ENCODE results near the gene ADIPOR2. TPM values are rescaled to one million over a fixed set of nuclear protein-coding genes. Genes with fewer than 3 reads are reported as not detected.

Gene ADIPOR2
- total RNA-seq, 1 donor, result 18.3 TPM

DNA sequence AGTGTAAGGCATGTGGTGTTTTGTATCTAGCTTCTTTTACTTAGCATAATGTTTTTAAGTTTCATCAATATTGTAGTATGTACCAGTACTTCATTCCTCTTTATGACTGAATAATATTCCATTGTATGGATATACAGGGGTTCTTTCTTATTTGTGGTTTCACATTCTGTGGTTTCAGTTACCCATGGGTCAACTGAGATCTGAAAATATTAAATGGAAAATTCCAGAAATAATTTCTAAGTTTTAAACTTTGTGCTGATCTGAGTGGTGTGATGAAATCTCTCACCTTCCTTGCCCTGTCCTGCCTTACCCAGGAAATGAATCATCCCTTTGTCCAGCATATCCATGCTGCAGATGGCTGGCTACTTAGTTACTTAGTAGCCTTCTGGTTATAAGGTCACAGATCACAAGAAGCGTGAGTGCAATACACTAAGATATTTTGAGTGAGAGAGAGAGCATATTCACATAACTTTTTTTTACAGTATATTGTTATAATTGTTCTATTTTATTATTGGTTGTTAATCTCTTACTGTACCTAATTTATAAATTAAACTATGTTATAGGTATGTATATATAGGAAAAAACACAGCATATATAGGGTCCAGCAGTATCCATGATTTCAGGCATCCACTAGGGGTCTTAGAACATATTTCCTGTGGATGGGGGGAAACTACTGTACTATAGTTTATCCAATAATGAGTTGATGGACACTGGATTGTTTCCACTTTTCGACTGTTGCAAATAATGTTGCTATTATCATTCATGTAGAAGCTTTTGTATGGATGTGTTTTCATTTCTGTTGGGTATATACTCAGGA lies 69.9 kb downstream of the ADIPOR2 start:
- no peaks in the 10 kb centered on the region for H3K4me1 ChIP-seq (ENCODE audit: insufficient read depth, low read length)
- H3K9me3 ChIP-seq (ENCODE audit: low read depth, low read length), result no peaks in the 10 kb centered on the region
- H3K4me3 ChIP-seq (ENCODE audit: low read length), result no peak overlapping the region
- H3K27me3 ChIP-seq (ENCODE audit: insufficient read depth, low read length), result no peaks in the 10 kb centered on the region

DNA sequence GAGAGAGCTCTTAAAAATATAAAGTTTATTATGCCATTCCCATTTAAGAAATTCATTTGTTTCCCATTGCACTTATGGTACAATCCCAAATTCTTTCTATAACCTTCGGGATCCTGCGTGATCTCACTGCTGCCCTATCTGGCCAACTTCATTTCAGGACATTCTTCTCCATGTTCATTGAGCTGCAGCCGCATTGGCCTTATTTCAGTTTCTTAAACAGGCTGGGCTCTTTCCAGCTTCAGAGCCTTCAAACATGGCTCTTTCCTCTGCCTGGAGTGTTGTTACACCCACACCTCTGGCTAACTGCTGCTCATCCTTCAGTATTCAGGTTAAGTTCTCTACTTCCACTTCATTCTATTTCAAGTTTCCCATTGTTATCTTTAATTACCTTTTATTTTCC lies 71.0 kb downstream of the ADIPOR2 start:
- H3K4me1 ChIP-seq (ENCODE audit: insufficient read depth, low read length), result no peaks in the 10 kb centered on the region
- no peaks in the 10 kb centered on the region for H3K9me3 ChIP-seq (ENCODE audit: low read depth, low read length)
- no peak overlapping the region for H3K4me3 ChIP-seq (ENCODE audit: low read length)
- H3K27me3 ChIP-seq (ENCODE audit: insufficient read depth, low read length), result no peaks in the 10 kb centered on the region

- Histone ChIP-seq H3K4me3 (ENCODE audit: low read length) (no peak overlapping the region), H3K4me1 (ENCODE audit: insufficient read depth, low read length) (no peaks in the 10 kb centered on the region), H3K27me3 (ENCODE audit: insufficient read depth, low read length) (no peaks in the 10 kb centered on the region), H3K9me3 (ENCODE audit: low read depth, low read length) (no peaks in the 10 kb centered on the region)
Observed at GRCh38 chr12:1763153-1763552, 72.3 kb downstream of the ADIPOR2 start.

DNA sequence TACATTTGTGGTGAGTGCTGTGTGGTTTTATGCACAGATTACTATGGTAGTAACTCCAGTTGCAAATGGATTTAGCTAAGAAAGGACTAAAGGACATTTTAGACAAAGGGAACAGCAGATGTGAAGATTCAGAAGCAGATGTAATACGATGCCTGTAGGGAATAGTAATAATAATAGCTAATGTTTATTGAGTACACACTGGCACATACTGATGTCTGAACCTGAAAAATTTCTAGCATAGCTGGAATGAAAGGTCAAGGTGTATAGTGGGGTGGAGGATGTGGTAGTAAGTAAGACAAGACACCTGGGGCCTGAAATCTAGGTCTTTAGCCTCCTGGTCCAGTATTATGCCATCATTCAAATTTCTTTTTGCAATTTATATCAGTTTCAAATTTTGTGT lies 75.2 kb downstream of the ADIPOR2 start:
- H3K4me1 ChIP-seq (ENCODE audit: insufficient read depth, low read length), result no peaks in the 10 kb centered on the region
- H3K4me3 ChIP-seq (ENCODE audit: low read length), result no peak overlapping the region
- H3K9me3 ChIP-seq (ENCODE audit: low read depth, low read length), result no peaks in the 10 kb centered on the region
- H3K27me3 ChIP-seq (ENCODE audit: insufficient read depth, low read length), result no peaks in the 10 kb centered on the region

GRCh38 chr12:1767407-1768090 lies 76.7 kb downstream of the ADIPOR2 start:
- no peaks in the 10 kb centered on the region for H3K9me3 ChIP-seq (ENCODE audit: low read depth, low read length)
- H3K4me1 ChIP-seq (ENCODE audit: insufficient read depth, low read length), result no peaks in the 10 kb centered on the region
- no peak overlapping the region for H3K4me3 ChIP-seq (ENCODE audit: low read length)
- H3K27me3 ChIP-seq (ENCODE audit: insufficient read depth, low read length), result no peaks in the 10 kb centered on the region

- no peaks in the 10 kb centered on the region for H3K9me3 ChIP-seq (ENCODE audit: low read depth, low read length)
- no peaks in the 10 kb centered on the region for H3K4me1 ChIP-seq (ENCODE audit: insufficient read depth, low read length)
- H3K4me3 ChIP-seq (ENCODE audit: low read length), result no peak overlapping the region
- H3K27me3 ChIP-seq (ENCODE audit: insufficient read depth, low read length), result no peaks in the 10 kb centered on the region
Observed at GRCh38 chr12:1768615-1769014, 77.7 kb downstream of the ADIPOR2 start.

DNA sequence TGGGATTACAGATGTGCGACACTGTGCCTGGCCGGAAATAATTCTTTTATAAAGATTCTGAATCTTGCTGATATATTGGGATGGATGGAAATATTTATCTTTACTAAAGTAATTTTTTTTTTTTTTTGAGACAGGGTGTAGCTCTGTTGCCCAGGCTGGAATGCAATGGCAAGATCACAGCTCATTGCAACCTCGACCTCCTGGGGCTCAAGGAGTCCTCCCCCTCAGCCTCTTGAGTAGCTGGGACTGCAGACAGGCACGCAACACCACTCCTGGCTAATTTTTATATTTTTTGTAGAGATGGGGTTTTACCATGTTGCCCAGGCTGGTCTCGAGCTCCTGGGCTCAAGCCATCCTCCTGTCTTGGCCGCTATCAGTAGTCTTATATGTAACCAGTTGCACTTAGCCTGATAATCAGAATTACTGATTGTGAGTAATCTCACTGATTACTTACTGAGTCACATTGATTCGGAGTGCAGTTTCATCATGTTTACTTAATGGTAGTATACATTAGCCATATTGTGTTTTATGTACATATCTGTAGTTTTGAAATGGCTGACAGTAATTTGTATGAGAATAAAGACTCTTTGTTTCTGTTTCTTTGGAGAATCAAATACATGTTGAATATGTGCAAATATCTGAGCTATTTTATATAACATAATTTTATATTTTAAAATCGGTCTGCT lies 79.1 kb downstream of the ADIPOR2 start:
- H3K4me1 ChIP-seq (ENCODE audit: insufficient read depth, low read length), result no peaks in the 10 kb centered on the region
- H3K27me3 ChIP-seq (ENCODE audit: insufficient read depth, low read length), result no peaks in the 10 kb centered on the region
- H3K9me3 ChIP-seq (ENCODE audit: low read depth, low read length), result no peaks in the 10 kb centered on the region
- H3K4me3 ChIP-seq (ENCODE audit: low read length), result no peak overlapping the region

GRCh38 chr12:1773937-1774655 lies 83.2 kb downstream of the ADIPOR2 start:
- Histone ChIP-seq H3K4me1 (ENCODE audit: insufficient read depth, low read length) (no peaks in the 10 kb centered on the region), H3K27me3 (ENCODE audit: insufficient read depth, low read length) (no peaks in the 10 kb centered on the region), H3K9me3 (ENCODE audit: low read depth, low read length) (no peaks in the 10 kb centered on the region), H3K4me3 (ENCODE audit: low read length) (no peak overlapping the region)

DNA sequence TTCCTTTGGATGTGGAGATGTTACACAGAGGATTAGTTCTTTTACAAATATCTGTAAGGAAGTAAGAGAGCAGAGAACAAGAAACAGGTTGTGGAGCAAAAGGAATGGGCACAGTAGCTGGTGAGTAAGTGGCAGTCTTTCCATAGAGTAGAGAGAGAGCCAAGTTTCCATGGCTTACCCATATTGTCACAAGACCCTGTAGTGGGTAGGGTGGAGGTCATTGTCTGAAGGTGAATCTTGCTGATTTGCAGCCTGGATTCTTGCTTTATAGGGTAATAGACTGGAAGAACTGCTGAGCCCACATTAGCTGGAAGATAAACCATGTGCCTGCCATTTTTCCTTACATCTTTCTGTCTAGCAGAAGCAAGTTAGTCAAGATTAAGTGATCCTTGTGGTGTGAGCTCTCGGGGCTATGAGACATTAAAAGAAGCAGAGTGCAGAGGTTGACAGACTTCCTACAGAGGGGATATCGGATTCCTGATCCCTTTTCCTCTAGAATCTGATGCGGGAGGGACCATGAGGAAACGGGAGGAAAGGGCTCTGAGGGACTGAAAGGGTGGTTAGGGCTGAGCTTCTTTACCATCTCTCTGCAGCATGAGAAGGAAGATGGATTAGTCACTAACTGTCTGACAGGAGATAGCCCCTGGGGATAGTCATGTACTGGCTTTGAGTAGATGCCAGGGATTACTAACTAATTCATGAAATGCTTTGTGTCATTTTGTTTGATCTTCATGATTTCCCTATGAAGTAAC lies 85.5 kb downstream of the ADIPOR2 start:
- H3K27me3 ChIP-seq (ENCODE audit: insufficient read depth, low read length), result no peaks in the 10 kb centered on the region
- no peaks in the 10 kb centered on the region for H3K9me3 ChIP-seq (ENCODE audit: low read depth, low read length)
- H3K4me3 ChIP-seq (ENCODE audit: low read length), result no peak overlapping the region
- no peaks in the 10 kb centered on the region for H3K4me1 ChIP-seq (ENCODE audit: insufficient read depth, low read length)

- Histone ChIP-seq H3K4me3 (ENCODE audit: low read length) (no peak overlapping the region), H3K27me3 (ENCODE audit: insufficient read depth, low read length) (no peaks in the 10 kb centered on the region), H3K4me1 (ENCODE audit: insufficient read depth, low read length) (no peaks in the 10 kb centered on the region), H3K9me3 (ENCODE audit: low read depth, low read length) (no peaks in the 10 kb centered on the region)
Observed at GRCh38 chr12:1777798-1778197, 86.9 kb downstream of the ADIPOR2 start.

DNA sequence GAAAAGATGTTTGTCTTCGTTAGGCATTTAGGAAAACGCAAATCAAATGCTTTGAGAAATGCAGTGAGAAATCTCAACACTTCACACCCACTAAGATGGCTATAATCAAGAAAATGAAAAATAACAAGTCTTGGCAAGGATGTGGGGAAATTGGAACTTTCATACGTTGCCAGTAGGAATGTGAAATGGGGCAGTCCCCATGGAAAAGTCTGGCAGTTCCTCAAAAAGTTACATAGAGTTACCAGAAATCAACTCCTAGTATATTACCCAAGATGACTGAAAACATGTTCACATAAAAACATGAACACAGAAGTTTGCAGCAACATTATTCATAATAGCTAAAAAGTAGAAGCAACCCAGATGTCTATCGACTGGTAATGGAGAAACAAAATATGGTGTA lies 88.0 kb downstream of the ADIPOR2 start:
- H3K9me3 ChIP-seq (ENCODE audit: low read depth, low read length), result no peaks in the 10 kb centered on the region
- no peaks in the 10 kb centered on the region for H3K27me3 ChIP-seq (ENCODE audit: insufficient read depth, low read length)
- H3K4me3 ChIP-seq (ENCODE audit: low read length), result no peak overlapping the region
- no peaks in the 10 kb centered on the region for H3K4me1 ChIP-seq (ENCODE audit: insufficient read depth, low read length)

- Histone ChIP-seq H3K4me1 (ENCODE audit: insufficient read depth, low read length) (no peaks in the 10 kb centered on the region), H3K9me3 (ENCODE audit: low read depth, low read length) (no peaks in the 10 kb centered on the region), H3K4me3 (ENCODE audit: low read length) (no peak overlapping the region), H3K27me3 (ENCODE audit: insufficient read depth, low read length) (no peaks in the 10 kb centered on the region)
Observed at GRCh38 chr12:1779783-1780182, 88.9 kb downstream of the ADIPOR2 start.

GRCh38 chr12:1781772-1782171 lies 90.9 kb downstream of the ADIPOR2 start:
- Histone ChIP-seq H3K9me3 (ENCODE audit: low read depth, low read length) (no peaks in the 10 kb centered on the region), H3K27me3 (ENCODE audit: insufficient read depth, low read length) (no peaks in the 10 kb centered on the region), H3K4me3 (ENCODE audit: low read length) (no peak overlapping the region), H3K4me1 (ENCODE audit: insufficient read depth, low read length) (no peaks in the 10 kb centered on the region)

DNA sequence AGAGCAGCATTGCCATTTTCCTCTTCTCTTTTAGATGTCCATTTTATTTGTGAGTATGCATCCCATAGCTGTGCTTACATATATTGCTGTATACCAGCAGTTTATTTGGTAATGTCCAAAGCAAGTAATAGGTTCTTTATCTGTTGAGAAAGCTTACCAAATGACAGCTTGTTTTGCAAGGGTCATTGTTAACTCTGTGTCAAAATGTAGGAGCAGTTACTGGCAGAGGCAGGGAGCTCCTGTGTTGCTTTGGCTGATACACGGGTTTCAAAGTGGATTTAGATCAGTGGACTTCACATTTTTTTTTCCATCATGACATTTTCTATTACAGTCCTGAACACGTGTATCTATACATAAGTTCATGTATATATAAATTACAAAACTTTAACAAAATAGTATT lies 91.3 kb downstream of the ADIPOR2 start:
- no peak overlapping the region for H3K4me3 ChIP-seq (ENCODE audit: low read length)
- H3K4me1 ChIP-seq (ENCODE audit: insufficient read depth, low read length), result no peaks in the 10 kb centered on the region
- no peaks in the 10 kb centered on the region for H3K27me3 ChIP-seq (ENCODE audit: insufficient read depth, low read length)
- no peaks in the 10 kb centered on the region for H3K9me3 ChIP-seq (ENCODE audit: low read depth, low read length)
